ENCODE measurements around the gene DDIT3. TPM values are rescaled to one million over a fixed set of nuclear protein-coding genes. Genes with fewer than 3 reads are reported as not detected.

The DDIT3 gene
- total and polyA plus RNA-seq, 2 of the 8 experiments (the other 6 are each of a cell fraction or from before 2014, with no cell fraction given): 4.9 to 5.7 TPM

DNA sequence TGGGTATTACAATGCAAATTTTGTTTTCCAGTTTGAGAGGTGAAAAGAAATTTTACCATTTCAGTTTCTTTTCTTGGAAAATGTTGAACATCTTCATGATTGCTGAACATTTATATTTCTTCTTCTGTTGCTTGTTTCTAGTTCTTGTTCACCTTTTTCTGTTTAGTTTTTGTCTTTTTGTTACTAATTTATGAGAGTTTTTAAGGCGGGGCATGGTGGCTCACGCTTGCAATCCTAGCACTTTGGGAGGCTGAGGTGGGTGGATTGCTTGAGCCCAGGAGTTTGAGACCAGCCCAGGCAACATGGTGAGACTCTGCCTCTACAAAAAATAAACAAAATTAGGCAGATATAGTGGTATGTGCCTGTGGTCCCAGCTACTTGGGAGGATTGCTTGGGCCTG, 40.2 kb upstream of the DDIT3 start:
- H2BK120ac ChIP-seq (replicated peaks; ENCODE audit: low read depth, low read length): no peak overlapping the region
- DNase-seq (ENCODE audit: low read depth in 1 of 2, low spot score in 2 of 2) (no peak), FAIRE-seq (no peak)
- no peak overlapping the region for H3K27ac ChIP-seq (ENCODE audit: low read depth, low read length)
- no peak overlapping the region for H4K8ac ChIP-seq (ENCODE audit: extremely low read depth, insufficient read depth, low read length)
- H2BK15ac ChIP-seq (ENCODE audit: low read length): no peak overlapping the region
- no peaks in the 10 kb centered on the region for H3K27me3 ChIP-seq (replicated peaks in 1 of 4; ENCODE audit: control insufficient read depth in 3 of 4, extremely low read depth in 1 of 4, insufficient read depth in 3 of 4, low read length in 3 of 4)
- peaks cover 3% of the 10 kb centered on the region; the same call in 1 of the 2 replicates for H3K79me1 ChIP-seq (ENCODE audit: low read depth, low read length)
- H3K36me3 ChIP-seq (ENCODE audit: control insufficient read depth in 2 of 4, insufficient read depth in 4 of 4, low read length in 3 of 4): peaks cover 2 to 18% (median 13%) of the 10 kb centered on the region in 4 experiments; a peak in 5 of 8 replicates
- H3K23ac ChIP-seq (ENCODE audit: insufficient read length): no peak overlapping the region
- H3K4ac ChIP-seq (replicated peaks; ENCODE audit: insufficient read length, low read depth, low read length): no peak overlapping the region
- POLR2A ChIA-PET (ENCODE audit: partially characterized antibody): interaction anchor here (0.6 kb wide), 1 partner anchor 23 kb away, joined by 3 read pairs; no protein-coding TSS in a partner anchor
- WGBS, 2 experiments (ENCODE audit: extremely low coverage in 1 of 2, insufficient coverage in 1 of 2, insufficient read length in 1 of 2, insufficient replicate concordance in 2 of 2, low coverage in 1 of 2, low lambda C conversion rate in 2 of 2, missing lambda C conversion rate in 1 of 2): 92% methylated on average over 2 of the region's 2 CpGs; no CpG with 5 or more reads in 1 of the 2 experiments
- peaks cover 0 to 4% of the 10 kb centered on the region in 2 experiments; a peak in 1 of 4 replicates for H3K79me2 ChIP-seq (ENCODE audit: control insufficient read depth in 1 of 2, insufficient read depth in 2 of 2, low read length in 2 of 2)
- no peak for TF ChIP-seq RNF2 (IDR thresholded peaks at IDR 0.05; ENCODE audit: borderline replicate concordance, low read depth, low read length, missing control alignments, poor library complexity, severe bottlenecking)
- H2AFZ ChIP-seq (ENCODE audit: low read length): no peak overlapping the region
- H3K14ac ChIP-seq (ENCODE audit: insufficient read length): no peak overlapping the region
- no peak overlapping the region for H2BK20ac ChIP-seq (ENCODE audit: low read length)
- no peak overlapping the region for H2BK5ac ChIP-seq (ENCODE audit: low read depth, low read length)
- no peaks in the 10 kb centered on the region; the same call in 1 of the 2 replicates for H3K23me2 ChIP-seq (ENCODE audit: low read depth, low read length)
- peaks cover 0 to 2% of the 10 kb centered on the region in 2 experiments for H4K20me1 ChIP-seq (replicated peaks in 1 of 2; ENCODE audit: control insufficient read depth in 1 of 2, insufficient read depth in 2 of 2, low read length in 2 of 2)
- H3K56ac ChIP-seq (replicated peaks; ENCODE audit: insufficient read length, low read depth, low read length): no peak overlapping the region
- H2BK12ac ChIP-seq (ENCODE audit: low read depth, low read length): no peak overlapping the region
- no peaks in the 10 kb centered on the region for H3K4me1 ChIP-seq (replicated peaks in 1 of 4; ENCODE audit: control insufficient read depth in 3 of 4, insufficient read depth in 4 of 4, low read length in 3 of 4)
- no peak overlapping the region for H3K9ac ChIP-seq (replicated peaks in 1 of 4; ENCODE audit: extremely low read depth in 1 of 4, low read depth in 3 of 4, low read length in 3 of 4)
- H3K18ac ChIP-seq (ENCODE audit: extremely low read depth, low read length): no peak overlapping the region
- no peak overlapping the region for H3K4me2 ChIP-seq (ENCODE audit: insufficient read depth in 1 of 2, low read depth in 2 of 2, low read length in 2 of 2)
- H4K5ac ChIP-seq (ENCODE audit: insufficient read length, low read depth, low read length): no peak overlapping the region
- no peak overlapping the region for H3K4me3 ChIP-seq (ENCODE audit: extremely low read depth in 1 of 4, insufficient read depth in 2 of 4, low read depth in 3 of 4, low read length in 4 of 4)
- H4K91ac ChIP-seq (replicated peaks; ENCODE audit: insufficient read length, low read length): no peak overlapping the region
- H3K9me3 ChIP-seq (ENCODE audit: insufficient read depth in 2 of 2, low read depth in 1 of 2, low read length in 1 of 2): no peaks in the 10 kb centered on the region
- H2AK5ac ChIP-seq (ENCODE audit: low read depth, low read length): no peak overlapping the region
- CTCF ChIA-PET (ENCODE audit: partially characterized antibody): interaction anchor here (1.0 to 1.6 kb wide), 3 partner anchors 14 to 56 kb away, joined by 3 to 4 read pairs (median 4); no protein-coding TSS in a partner anchor

Measured in H1 (cell line).